Mucosa of descending colon (tissue), 3 donors: ENCODE measurements around the gene SCN4B. TPM values are rescaled to one million over a fixed set of nuclear protein-coding genes. Genes with fewer than 3 reads are reported as not detected.

Source experiments
- ATAC-seq: fragments of 200-7000 bp; cut with Tn5 transposase; one replicate; pipeline ENCODE4 v1.9.1; 2020; ENCODE audit warnings: mild to moderate bottlenecking, moderate library complexity
- DNase-seq, 3 donors: peaks; one replicate each; pipeline ENCODE4 v3.0.0-alpha.2; 2020
- H3K36me3 ChIP-seq: fragments of 200-600 bp; one replicate; pipeline ENCODE4 v1.8.0; 2021; ENCODE audit warnings: low read depth, mild to moderate bottlenecking
- H3K4me1 ChIP-seq: fragments of 200-600 bp; one replicate; pipeline ENCODE4 v1.8.0; 2021; ENCODE audit warnings: low read depth, mild to moderate bottlenecking
- H3K4me3 ChIP-seq: fragments of 200-600 bp; one replicate; pipeline ENCODE4 v1.8.0; 2021; ENCODE audit warnings: mild to moderate bottlenecking
- H3K9me3 ChIP-seq: fragments of 200-600 bp; one replicate; pipeline ENCODE4 v1.8.0; 2021; ENCODE audit warnings: mild to moderate bottlenecking
- intact Hi-C, 2 donors: fragments of 100-400 bp; cut with DNase I in 1 of 2; cut with micrococcal nuclease in 1 of 2; formaldehyde crosslinking; loops; one replicate each; pipeline versions ENCODE4 v1.11.0 to v1.11.1; 2022; cut with DNase I, micrococcal nuclease
- total RNA-seq, 3 donors: library from RNA; stranded (reverse); fragmentation: NEBNext Ultra II Directional in 2 of 3; extraction: Animal tissue kit (Norgen Biotek cat#: 25700) in 2 of 3; gene quantifications; one replicate each; pipeline versions ENCODE4 v1.2.1 to v1.2.4, GENCODE V29; 2021 to 2023
- TF ChIP-seq, protein P1 (sequence below): fragments of 200-600 bp; IDR thresholded peaks from one replicate; pipeline ENCODE4 v1.8.0; 2022; ENCODE audit warnings: antibody characterized with exemption, mild to moderate bottlenecking
- donor health status: DM: no; HTN: no; CAD: no; lungs with moderate emphysema.
- donor health status: DM: no; HTN: no; CAD: no.
- donor health status: DM: no; HTN: yes; CAD: no.

SCN4B gene
- total RNA-seq, 3 donors from 2014 or later: 1.0 to 2.6 (median 1.2) TPM

DNA sequence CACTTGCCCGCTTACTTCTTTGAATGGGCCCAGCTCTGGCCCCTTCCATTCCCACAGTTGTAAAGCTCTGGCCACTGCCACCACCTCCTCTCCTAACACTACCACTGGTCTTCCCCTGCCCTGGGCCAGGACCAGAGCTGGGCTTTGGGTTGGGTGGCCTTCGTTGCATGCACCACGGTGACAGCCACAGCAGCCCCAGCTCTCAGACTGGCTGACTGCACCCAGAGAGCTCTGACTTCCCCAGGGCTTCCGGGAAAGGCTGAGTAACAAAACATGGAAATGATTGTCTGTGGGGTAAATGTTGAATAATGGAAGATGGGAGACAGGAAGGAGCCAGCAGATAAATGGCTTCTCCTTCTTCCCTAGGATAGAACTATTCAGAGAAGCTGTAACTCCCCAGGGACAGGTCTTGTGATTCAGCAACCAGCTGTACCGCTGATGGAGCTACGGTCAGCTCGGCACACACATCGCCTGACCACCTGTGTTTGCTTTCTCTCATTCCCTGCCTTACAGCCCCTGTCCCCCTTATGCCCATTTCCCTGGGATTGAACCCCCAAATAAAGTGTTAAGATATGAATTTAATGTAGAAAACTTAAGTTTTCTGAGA, 27.6 kb downstream of the SCN4B start:
- Histone ChIP-seq H3K4me3 (no peak overlapping the region), H3K4me1 (no peaks in the 10 kb centered on the region), H3K9me3 (no peaks in the 10 kb centered on the region), H3K36me3 (no peaks in the 10 kb centered on the region)
- no peak for ATAC-seq
- intact Hi-C loops: no loop called here
- TF ChIP-seq, protein P1, sequence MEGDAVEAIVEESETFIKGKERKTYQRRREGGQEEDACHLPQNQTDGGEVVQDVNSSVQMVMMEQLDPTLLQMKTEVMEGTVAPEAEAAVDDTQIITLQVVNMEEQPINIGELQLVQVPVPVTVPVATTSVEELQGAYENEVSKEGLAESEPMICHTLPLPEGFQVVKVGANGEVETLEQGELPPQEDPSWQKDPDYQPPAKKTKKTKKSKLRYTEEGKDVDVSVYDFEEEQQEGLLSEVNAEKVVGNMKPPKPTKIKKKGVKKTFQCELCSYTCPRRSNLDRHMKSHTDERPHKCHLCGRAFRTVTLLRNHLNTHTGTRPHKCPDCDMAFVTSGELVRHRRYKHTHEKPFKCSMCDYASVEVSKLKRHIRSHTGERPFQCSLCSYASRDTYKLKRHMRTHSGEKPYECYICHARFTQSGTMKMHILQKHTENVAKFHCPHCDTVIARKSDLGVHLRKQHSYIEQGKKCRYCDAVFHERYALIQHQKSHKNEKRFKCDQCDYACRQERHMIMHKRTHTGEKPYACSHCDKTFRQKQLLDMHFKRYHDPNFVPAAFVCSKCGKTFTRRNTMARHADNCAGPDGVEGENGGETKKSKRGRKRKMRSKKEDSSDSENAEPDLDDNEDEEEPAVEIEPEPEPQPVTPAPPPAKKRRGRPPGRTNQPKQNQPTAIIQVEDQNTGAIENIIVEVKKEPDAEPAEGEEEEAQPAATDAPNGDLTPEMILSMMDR: no peak
- no peak for DNase-seq

DNA sequence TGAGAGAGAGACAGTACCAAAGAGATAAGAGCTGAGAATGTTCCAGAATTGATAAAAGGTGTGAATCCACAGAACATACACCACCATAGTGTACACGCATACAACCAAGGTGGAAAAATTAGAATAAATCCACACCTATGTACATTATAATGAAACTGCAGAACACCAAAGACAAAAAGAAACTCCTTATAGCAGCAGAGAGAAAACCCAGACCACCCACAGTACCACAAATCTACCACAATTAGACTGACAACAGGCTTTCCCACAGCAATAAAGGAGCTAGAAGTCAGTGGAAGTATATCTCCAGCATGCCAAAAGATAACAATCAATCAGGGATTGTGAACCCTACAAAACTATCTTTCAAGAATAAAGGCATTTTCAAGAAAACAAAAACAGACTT, 31.8 kb downstream of the SCN4B start:
- H3K4me3 ChIP-seq: no peak overlapping the region
- intact Hi-C loops: no loop called here
- DNase-seq (no peak), ATAC-seq (no peak)
- no peaks in the 10 kb centered on the region for H3K4me1 ChIP-seq
- H3K9me3 ChIP-seq: no peaks in the 10 kb centered on the region
- peaks cover 4% of the 10 kb centered on the region for H3K36me3 ChIP-seq
- TF ChIP-seq, protein P1: no peak

DNA sequence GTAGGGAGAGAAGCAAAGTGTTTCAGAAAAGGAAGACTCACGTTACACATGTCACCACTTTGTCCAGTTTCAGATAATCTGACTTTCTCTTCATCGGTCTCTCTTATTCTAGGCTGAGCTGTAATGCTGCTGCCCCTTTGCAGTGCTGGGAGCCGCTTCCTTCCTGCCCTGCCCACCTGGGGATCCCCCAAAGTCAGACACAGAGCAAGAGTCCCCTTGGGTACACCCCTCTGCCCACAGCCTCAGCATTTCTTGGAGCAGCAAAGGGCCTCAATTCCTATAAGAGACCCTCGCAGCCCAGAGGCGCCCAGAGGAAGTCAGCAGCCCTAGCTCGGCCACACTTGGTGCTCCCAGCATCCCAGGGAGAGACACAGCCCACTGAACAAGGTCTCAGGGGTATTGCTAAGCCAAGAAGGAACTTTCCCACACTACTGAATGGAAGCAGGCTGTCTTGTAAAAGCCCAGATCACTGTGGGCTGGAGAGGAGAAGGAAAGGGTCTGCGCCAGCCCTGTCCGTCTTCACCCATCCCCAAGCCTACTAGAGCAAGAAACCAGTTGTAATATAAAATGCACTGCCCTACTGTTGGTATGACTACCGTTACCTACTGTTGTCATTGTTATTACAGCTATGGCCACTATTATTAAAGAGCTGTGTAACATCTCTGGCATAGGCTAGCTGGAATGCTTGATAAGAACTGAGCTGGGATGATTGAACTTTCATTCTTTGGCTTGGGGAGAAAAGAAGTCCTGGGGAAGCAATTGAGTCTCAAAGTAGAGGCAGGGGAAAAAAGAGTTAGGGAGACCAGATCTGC, 34.6 kb downstream of the SCN4B start:
- Histone ChIP-seq H3K36me3 (peaks cover 4% of the 10 kb centered on the region), H3K4me1 (no peaks in the 10 kb centered on the region), H3K9me3 (no peaks in the 10 kb centered on the region), H3K4me3 (no peak overlapping the region)
- intact Hi-C loops: no loop called here
- TF ChIP-seq, protein P1: no peak
- no peak for DNase-seq
- no peak for ATAC-seq

DNA sequence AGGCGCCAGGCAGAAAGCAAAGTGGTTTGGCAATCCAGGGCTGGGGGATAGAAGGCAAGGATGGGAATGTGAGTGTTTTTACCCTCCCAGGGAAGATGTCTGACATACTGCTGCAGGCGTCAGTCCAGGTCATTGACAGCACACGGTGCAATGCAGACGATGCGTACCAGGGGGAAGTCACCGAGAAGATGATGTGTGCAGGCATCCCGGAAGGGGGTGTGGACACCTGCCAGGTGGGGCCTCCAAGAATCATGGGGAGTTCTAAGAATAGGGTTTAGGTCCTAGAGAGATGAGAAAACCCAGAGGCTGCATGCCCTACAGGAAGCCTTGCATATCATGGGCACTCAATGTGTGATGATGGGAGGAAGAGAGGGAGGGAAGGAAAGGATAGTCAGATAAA, 37.6 kb downstream of the SCN4B start:
- DNase-seq (no peak), ATAC-seq (no peak)
- H3K4me3 ChIP-seq: no peak overlapping the region
- intact Hi-C loops: no loop called here
- TF ChIP-seq, protein P1: no peak
- no peaks in the 10 kb centered on the region for H3K4me1 ChIP-seq
- peaks cover 4% of the 10 kb centered on the region for H3K36me3 ChIP-seq
- H3K9me3 ChIP-seq: no peaks in the 10 kb centered on the region

DNA sequence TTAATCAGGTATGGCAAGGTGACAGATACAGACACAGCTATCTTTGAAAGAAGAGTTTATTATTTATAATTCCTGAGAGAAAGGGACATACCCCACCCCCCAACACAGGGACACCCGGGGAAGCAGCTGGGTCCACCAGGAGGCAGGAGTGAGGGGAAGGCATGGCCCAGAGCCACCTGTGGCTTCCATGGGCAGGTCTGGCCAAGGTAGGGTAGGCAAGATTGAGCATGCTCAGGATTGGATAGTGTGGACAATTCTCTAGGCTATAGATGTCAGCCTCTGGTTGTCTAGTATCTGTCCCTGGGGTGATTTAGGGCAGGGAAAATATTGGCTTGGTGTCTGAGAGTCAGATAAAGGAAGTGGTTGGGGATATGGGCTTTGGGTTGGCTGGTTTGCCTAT, 38.4 kb downstream of the SCN4B start:
- intact Hi-C loops: no loop called here
- Histone ChIP-seq H3K9me3 (no peaks in the 10 kb centered on the region), H3K4me3 (no peak overlapping the region), H3K4me1 (no peaks in the 10 kb centered on the region), H3K36me3 (no peaks in the 10 kb centered on the region)
- no peak for DNase-seq
- ATAC-seq: no peak
- TF ChIP-seq, protein P1: no peak
